Esophagus squamous epithelium (tissue), 5 donors: ENCODE measurements around the gene TAGAP. TPM values are rescaled to one million over a fixed set of nuclear protein-coding genes. Genes with fewer than 3 reads are reported as not detected.

Experiments used
- DNase-seq: peaks from one replicate; lab custom pipeline; 2025; lab: John Stamatoyannopoulos, UW
- H3K27ac ChIP-seq, 4 donors: fragments of 200-600 bp; sonication (generic); one replicate each; pipeline ENCODE4 v1.5.1; 2016 to 2019; ENCODE audit warnings: mild to moderate bottlenecking in 1 of 4
- H3K27me3 ChIP-seq, 4 donors: fragments of 200-600 bp; sonication (generic); 1 replicate in 3 of 4; 2 replicates in 1 of 4; pipeline versions ENCODE4 v1.5.1 to v1.6.0; 2017 to 2021; ENCODE audit warnings: antibody characterized with exemption in 1 of 4
- H3K36me3 ChIP-seq, 3 donors: fragments of 200-600 bp; sonication (generic); one replicate each; pipeline ENCODE4 v1.5.1; 2016 to 2019
- H3K4me1 ChIP-seq, 3 donors: fragments of 200-600 bp; sonication (generic); one replicate each; pipeline ENCODE4 v1.5.1; 2017 to 2019
- H3K4me3 ChIP-seq, 4 donors: fragments of 200-600 bp; sonication (generic); 1 replicate in 3 of 4; 2 replicates in 1 of 4; pipeline ENCODE4 v1.5.1; 2016 to 2019; ENCODE audit warnings: mild to moderate bottlenecking in 2 of 4, moderate library complexity in 1 of 4
- H3K9me3 ChIP-seq, 3 donors: fragments of 200-600 bp; sonication (generic); one replicate each; pipeline ENCODE4 v1.5.1; 2016 to 2019
- CTCF ChIP-seq, 6 experiments: fragments of 450-650 bp in 4 of 6; fragments of 200-600 bp in 2 of 6; sonication (generic) in 2 of 6; IDR thresholded peaks; one replicate each; pipeline ENCODE4 v1.5.1; 2016 to 2019; ENCODE audit warnings: antibody characterized with exemption in 6 of 6, mild to moderate bottlenecking in 4 of 6, moderate library complexity in 4 of 6
- POLR2A ChIP-seq, 4 donors: fragments of 450-650 bp; IDR thresholded peaks; one replicate each; pipeline ENCODE4 v1.6.1; 2017; ENCODE audit warnings: antibody characterized with exemption in 4 of 4, mild to moderate bottlenecking in 4 of 4, moderate library complexity in 3 of 4
- WGBS, 2 donors: methylation state at CpG; one replicate each; pipeline ENCODE4 v1.1.5; 2018; 5-methylcytosine and 5-hydroxymethylcytosine counted together
- intact Hi-C: fragments of 100-400 bp; cut with DNase I; formaldehyde crosslinking; loops from one replicate; pipeline ENCODE4 v1.15.0; 2022
- total RNA-seq, 4 donors: library from RNA; depleted of rRNA; stranded (reverse); fragments of >200 nt; gene quantifications; one replicate each; pipeline ENCODE4 v1.1.0, GENCODE V29; 2016
- donor health status: DM: yes; HTN: yes; CAD: no.

Gene TAGAP
- total RNA-seq, 4 donors from 2014 or later = 0.83 to 3.6 (median 2.4) TPM

GRCh38 chr6:159065759-159066329 is 21.1 kb upstream of the TAGAP start:
- Histone ChIP-seq H3K9me3 (no peaks in the 10 kb centered on the region), H3K27ac (no peak overlapping the region), H3K4me3 (no peak overlapping the region), H3K4me1 (no peaks in the 10 kb centered on the region), H3K36me3 (no peaks in the 10 kb centered on the region), H3K27me3 (peaks cover 0 to 27% (median 0%) of the 10 kb centered on the region in 4 donors)
- DNase-seq = no peak
- intact Hi-C loops = no loop called here
- no peak for TF ChIP-seq POLR2A (IDR thresholded peaks at IDR 0.05)
- WGBS, 2 donors = 77 to 92% methylated on average over 2 to 3 of the region's 3 CpGs

GRCh38 chr6:159065091-159065490 is 20.3 kb upstream of the TAGAP start:
- no peak overlapping the region for H3K4me3 ChIP-seq
- no peak overlapping the region for H3K27ac ChIP-seq
- H3K9me3 ChIP-seq = no peaks in the 10 kb centered on the region
- intact Hi-C loops = no loop called here
- H3K36me3 ChIP-seq = no peaks in the 10 kb centered on the region
- no peak for DNase-seq
- 71 to 88% methylated on average over 2 to 6 of the region's 6 CpGs for WGBS, 2 donors
- H3K4me1 ChIP-seq = no peaks in the 10 kb centered on the region
- no peak for TF ChIP-seq CTCF (IDR thresholded peaks at IDR 0.05)
- no peak for TF ChIP-seq POLR2A (IDR thresholded peaks at IDR 0.05)
- H3K27me3 ChIP-seq = peaks cover 0 to 27% (median 0%) of the 10 kb centered on the region in 4 donors

- H3K4me3 ChIP-seq = no peak overlapping the region
- H3K27ac ChIP-seq = no peak overlapping the region
- H3K27me3 ChIP-seq = peaks cover 0 to 25% (median 0%) of the 10 kb centered on the region in 4 donors
- TF ChIP-seq POLR2A (IDR thresholded peaks at IDR 0.05) (no peak), CTCF (IDR thresholded peaks at IDR 0.05) (no peak)
- no peaks in the 10 kb centered on the region for H3K4me1 ChIP-seq
- H3K36me3 ChIP-seq = no peaks in the 10 kb centered on the region
- WGBS, 2 donors = 70 to 73% methylated on average over 3 to 8 of the region's 8 CpGs
- DNase-seq = no peak
- H3K9me3 ChIP-seq = no peaks in the 10 kb centered on the region
- intact Hi-C loops = no loop called here
Measured at GRCh38 chr6:159064477-159064876, 19.7 kb upstream of the TAGAP start.

GRCh38 chr6:159063549-159063948 is 18.8 kb upstream of the TAGAP start:
- intact Hi-C loops = no loop called here
- peak overlapping the region in 3 of 4 donors; percentile 30 to 63 (median 57) for H3K27ac ChIP-seq
- TF ChIP-seq CTCF (IDR thresholded peaks at IDR 0.05) (no peak), POLR2A (IDR thresholded peaks at IDR 0.05) (no peak)

GRCh38 chr6:159062976-159063375 is 18.2 kb upstream of the TAGAP start:
- no peak for TF ChIP-seq CTCF (IDR thresholded peaks at IDR 0.05)
- H3K36me3 ChIP-seq = no peaks in the 10 kb centered on the region
- no peaks in the 10 kb centered on the region for H3K4me1 ChIP-seq
- peaks cover 0 to 14% (median 0%) of the 10 kb centered on the region in 4 donors for H3K27me3 ChIP-seq
- intact Hi-C loops = no loop called here
- no peak for DNase-seq
- 55 to 61% methylated on average over 2 of the region's 2 CpGs for WGBS, 2 donors
- H3K9me3 ChIP-seq = no peaks in the 10 kb centered on the region
- H3K27ac ChIP-seq = peak overlapping the region in 3 of 4 donors; percentile 34 to 63 (median 57)
- no peak overlapping the region for H3K4me3 ChIP-seq

More at GRCh38 chr6:159063549-159063948, 18.8 kb upstream of the TAGAP start:
- Histone ChIP-seq H3K27me3 (peaks cover 0 to 16% (median 0%) of the 10 kb centered on the region in 4 donors), H3K4me1 (no peaks in the 10 kb centered on the region), H3K9me3 (no peaks in the 10 kb centered on the region), H3K36me3 (no peaks in the 10 kb centered on the region), H3K4me3 (no peak overlapping the region)
- no peak for DNase-seq
- 73 to 76% methylated on average over 5 to 6 of the region's 6 CpGs for WGBS, 2 donors
